Astrocyte of the cerebellum (primary cell): ENCODE measurements around the gene AP2A1.

Experiments used
- DNase-seq: peaks from one replicate; pipeline ENCODE4 v3.0.0-alpha.2; 2011; ENCODE audit warnings: low read depth
- H3K4me3 ChIP-seq: 2 replicates; pipeline ENCODE4 v1.5.1; 2011; ENCODE audit warnings: mild to moderate bottlenecking, low read depth, low read length, moderate library complexity
- in situ Hi-C: cut with HindIII; loops from 2 replicates; pipeline ENCODE4 v1.10.0; 2017; ENCODE audit warnings: low sequenced_read_pairs
- TF ChIP-seq, protein P1 (sequence below): IDR thresholded peaks from 2 replicates; pipeline ENCODE4 v1.5.1; 2012; ENCODE audit warnings: low read length, low read depth, moderate library complexity, mild to moderate bottlenecking; ENCODE audit errors: missing control alignments

The AP2A1 gene

DNA sequence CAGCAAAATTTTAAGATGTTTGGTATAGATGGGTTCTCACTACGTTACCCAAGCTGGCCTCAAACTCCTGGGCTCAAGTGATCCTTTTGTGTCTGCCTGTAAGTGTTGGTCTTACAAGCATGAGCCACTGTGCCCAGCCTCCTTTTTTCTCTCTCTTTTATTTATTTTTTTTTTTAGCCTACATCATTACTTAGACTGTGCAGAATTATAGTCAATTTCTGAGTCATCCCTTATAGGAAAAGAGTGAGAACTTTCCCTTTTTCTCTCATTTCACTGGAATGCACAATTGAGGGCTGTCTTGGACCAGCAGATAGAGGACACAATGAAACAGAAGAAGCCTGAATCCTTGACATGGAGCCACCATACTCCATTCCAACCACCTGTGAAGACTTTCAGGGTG is 17.0 kb upstream of the AP2A1 start:
- in situ Hi-C loops, result no loop called here
- H3K4me3 ChIP-seq, result no peak overlapping the region
- DNase-seq, result no peak
- TF ChIP-seq, protein P1, sequence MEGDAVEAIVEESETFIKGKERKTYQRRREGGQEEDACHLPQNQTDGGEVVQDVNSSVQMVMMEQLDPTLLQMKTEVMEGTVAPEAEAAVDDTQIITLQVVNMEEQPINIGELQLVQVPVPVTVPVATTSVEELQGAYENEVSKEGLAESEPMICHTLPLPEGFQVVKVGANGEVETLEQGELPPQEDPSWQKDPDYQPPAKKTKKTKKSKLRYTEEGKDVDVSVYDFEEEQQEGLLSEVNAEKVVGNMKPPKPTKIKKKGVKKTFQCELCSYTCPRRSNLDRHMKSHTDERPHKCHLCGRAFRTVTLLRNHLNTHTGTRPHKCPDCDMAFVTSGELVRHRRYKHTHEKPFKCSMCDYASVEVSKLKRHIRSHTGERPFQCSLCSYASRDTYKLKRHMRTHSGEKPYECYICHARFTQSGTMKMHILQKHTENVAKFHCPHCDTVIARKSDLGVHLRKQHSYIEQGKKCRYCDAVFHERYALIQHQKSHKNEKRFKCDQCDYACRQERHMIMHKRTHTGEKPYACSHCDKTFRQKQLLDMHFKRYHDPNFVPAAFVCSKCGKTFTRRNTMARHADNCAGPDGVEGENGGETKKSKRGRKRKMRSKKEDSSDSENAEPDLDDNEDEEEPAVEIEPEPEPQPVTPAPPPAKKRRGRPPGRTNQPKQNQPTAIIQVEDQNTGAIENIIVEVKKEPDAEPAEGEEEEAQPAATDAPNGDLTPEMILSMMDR, result no peak

DNA sequence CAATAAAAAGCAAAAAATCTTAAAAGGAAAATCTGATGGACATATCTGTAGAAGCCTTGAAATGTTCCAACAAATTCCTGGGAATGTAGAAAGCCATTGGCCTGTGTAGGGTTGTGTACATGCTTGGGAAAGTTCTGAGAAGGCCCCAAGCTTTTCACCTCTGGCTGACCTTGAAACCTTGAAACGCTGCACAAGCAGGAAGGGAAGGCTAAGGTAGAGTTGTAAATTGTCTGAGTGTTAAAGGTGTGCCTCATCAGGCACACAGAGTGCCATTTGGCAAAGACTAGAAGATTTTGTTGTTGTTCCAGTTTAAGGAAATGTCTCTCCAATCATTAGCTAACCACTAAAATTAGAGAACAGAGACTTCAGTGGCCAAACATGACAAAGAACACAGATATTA is 14.1 kb upstream of the AP2A1 start:
- DNase-seq, result no peak
- TF ChIP-seq, protein P1, result no peak
- no peak overlapping the region for H3K4me3 ChIP-seq
- in situ Hi-C loops, result no loop called here

DNA sequence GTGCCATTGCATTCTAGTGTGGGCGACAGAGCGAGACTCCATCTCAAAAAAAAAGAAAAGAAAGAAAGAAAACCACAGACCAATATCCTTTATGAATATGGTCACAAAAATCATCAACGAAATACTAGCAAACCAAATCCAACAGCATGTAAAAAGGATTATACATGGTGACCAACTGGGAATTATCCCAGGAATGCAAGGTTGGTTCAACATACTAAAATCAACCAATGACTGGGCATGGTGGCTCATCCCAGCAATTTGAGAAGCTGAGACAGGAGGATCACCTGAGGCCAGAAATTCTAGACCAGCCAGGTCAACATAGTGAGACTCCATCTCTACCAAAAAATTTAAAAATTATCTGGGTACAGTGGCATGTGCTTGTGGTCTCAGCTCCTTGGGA is 10.8 kb upstream of the AP2A1 start:
- H3K4me3 ChIP-seq, result no peak overlapping the region
- DNase-seq, result no peak
- TF ChIP-seq, protein P1, result no peak
- in situ Hi-C loops, result no loop called here

DNA sequence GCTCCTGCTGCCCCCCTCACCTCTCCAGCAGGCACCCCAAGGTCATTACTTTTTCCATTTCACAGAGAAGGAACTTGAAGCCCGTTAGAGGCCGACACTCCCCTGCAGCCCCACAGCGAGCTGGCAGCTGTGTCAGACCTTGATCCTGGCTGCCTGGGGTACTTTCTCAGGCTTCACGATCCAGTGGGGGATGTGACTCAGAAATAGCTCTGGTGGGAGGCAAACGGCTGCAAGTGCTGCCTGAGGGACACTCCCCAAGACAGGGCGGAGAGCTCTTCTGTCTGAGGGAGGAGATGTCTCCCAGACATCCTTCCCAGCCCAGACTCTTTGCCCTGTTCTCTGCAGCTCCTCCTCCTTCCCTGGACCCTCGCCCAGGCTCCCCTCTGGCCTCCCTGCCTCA is 8.5 kb upstream of the AP2A1 start:
- DNase-seq, result peak; percentile 28
- no peak overlapping the region for H3K4me3 ChIP-seq
- in situ Hi-C loops, result no loop called here
- TF ChIP-seq, protein P1, result no peak

DNA sequence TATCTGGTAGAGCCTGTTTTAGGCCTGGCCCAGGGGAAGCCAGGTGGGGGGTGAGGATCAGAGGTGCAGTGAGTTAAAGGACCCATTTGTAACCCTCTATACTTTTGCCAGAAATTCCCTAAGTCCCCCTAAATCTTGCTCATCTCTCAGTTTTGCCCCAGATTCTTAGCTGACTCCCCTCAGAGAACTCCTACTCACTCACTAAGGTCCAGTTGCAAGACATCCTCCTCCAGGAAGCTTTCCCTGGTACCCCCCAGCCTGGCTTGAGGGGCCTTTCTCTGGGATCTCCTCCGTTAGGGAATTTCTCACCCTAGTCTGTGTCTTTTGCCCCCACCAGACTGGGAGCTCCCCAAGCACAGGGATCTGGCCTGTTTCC is 5.6 kb upstream of the AP2A1 start:
- no peak overlapping the region for H3K4me3 ChIP-seq
- DNase-seq, result no peak
- TF ChIP-seq, protein P1, result no peak
- in situ Hi-C loops, result no loop called here

DNA sequence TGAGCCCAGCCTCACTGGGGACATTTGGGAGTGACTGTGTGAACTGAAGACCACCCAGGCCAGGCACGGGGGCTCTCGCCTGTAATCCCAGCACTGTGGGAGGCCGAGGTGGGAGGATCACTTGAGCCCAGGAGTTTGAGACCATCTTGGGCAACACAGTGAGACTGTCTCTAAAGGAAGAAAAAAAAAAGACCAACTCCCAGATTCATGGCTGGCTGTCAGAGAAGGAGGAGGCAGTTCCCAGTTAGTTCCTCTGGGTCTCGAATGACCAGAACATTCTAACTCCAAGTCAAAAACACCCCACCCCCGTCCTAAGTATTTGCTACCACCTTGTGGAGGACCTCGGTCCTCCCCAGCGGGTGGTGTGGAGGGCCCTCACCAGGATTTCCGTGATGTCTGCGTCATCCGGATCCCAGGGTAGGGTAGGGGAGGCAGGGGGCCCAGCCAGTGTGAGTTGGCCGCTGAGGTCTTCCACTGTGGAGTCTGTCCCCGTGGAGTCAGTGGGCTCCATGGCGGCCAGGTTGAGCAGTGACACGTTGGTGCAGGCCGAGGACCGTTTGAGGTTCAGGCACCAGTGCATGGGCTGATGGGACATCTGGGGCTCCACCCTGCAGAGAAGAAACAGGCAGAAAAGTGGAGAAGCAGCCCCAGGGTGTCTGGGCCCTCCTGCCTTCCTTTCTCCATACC is 5.0 kb upstream of the AP2A1 start:
- in situ Hi-C loops, result no loop called here
- TF ChIP-seq, protein P1, result peak; percentile 8
- H3K4me3 ChIP-seq, result no peak overlapping the region
- no peak for DNase-seq
